Right atrium auricular region (tissue), 2 donors: Measurements from ENCODE around the gene PRSS38. TPM values are rescaled to one million over a fixed set of nuclear protein-coding genes. Genes with fewer than 3 reads are reported as not detected.
A peak's percentile ranks its signal among the peaks of the same experiment; 100 is the strongest.

Experiments
- DNase-seq: peaks from one replicate; pipeline ENCODE4 v3.0.0-alpha.2; 2019; ENCODE audit warnings: low spot score
- H3K27ac ChIP-seq, 2 donors: fragments of 200-600 bp; sonication (generic); 1 replicate in 1 of 2; 2 replicates in 1 of 2; pipeline ENCODE4 v1.5.1; 2016 to 2019
- H3K27me3 ChIP-seq, 2 donors: fragments of 200-600 bp; sonication (generic); one replicate each; pipeline versions ENCODE4 v1.5.1 to v1.6.0; 2017 to 2019
- H3K36me3 ChIP-seq: fragments of 200-600 bp; sonication (generic); one replicate; pipeline ENCODE4 v1.5.1; 2016
- H3K4me1 ChIP-seq, 2 donors: fragments of 200-600 bp; sonication (generic); one replicate each; pipeline versions ENCODE4 v1.5.1 to v1.6.0; 2017 to 2019
- H3K4me3 ChIP-seq, 2 donors: fragments of 200-600 bp; sonication (generic); 1 replicate in 1 of 2; 2 replicates in 1 of 2; pipeline ENCODE4 v1.5.1; 2017 to 2019; ENCODE audit warnings: mild to moderate bottlenecking in 1 of 2, moderate library complexity in 1 of 2
- H3K9me3 ChIP-seq, 2 donors: fragments of 200-600 bp; sonication (generic); one replicate each; pipeline ENCODE4 v1.5.1; 2019
- total RNA-seq, 2 donors: library from RNA; depleted of rRNA; stranded (reverse); fragments of >200 nt; gene quantifications; one replicate each; pipeline ENCODE4 v1.1.0, GENCODE V29; 2016
- TF ChIP-seq, protein P1 (sequence below), 2 donors: fragments of 200-600 bp; sonication (generic); IDR thresholded peaks; one replicate each; pipeline ENCODE4 v1.5.1; 2019; ENCODE audit warnings: antibody characterized with exemption in 2 of 2

Gene PRSS38
- total RNA-seq, 2 donors from 2014 or later, result not detected

- Histone ChIP-seq H3K4me3 (no peak overlapping the region), H3K9me3 (no peaks in the 10 kb centered on the region), H3K27me3 (no peaks in the 10 kb centered on the region), H3K36me3 (no peaks in the 10 kb centered on the region), H3K27ac (no peak overlapping the region), H3K4me1 (peaks cover 0 to 43% of the 10 kb centered on the region in 2 donors)
- TF ChIP-seq, protein P1, sequence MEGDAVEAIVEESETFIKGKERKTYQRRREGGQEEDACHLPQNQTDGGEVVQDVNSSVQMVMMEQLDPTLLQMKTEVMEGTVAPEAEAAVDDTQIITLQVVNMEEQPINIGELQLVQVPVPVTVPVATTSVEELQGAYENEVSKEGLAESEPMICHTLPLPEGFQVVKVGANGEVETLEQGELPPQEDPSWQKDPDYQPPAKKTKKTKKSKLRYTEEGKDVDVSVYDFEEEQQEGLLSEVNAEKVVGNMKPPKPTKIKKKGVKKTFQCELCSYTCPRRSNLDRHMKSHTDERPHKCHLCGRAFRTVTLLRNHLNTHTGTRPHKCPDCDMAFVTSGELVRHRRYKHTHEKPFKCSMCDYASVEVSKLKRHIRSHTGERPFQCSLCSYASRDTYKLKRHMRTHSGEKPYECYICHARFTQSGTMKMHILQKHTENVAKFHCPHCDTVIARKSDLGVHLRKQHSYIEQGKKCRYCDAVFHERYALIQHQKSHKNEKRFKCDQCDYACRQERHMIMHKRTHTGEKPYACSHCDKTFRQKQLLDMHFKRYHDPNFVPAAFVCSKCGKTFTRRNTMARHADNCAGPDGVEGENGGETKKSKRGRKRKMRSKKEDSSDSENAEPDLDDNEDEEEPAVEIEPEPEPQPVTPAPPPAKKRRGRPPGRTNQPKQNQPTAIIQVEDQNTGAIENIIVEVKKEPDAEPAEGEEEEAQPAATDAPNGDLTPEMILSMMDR (IDR thresholded peaks at IDR 0.05), result no peak
- peak; percentile 57 for DNase-seq
Measured at GRCh38 chr1:227790868-227791267, 24.6 kb upstream of the PRSS38 start.

GRCh38 chr1:227791425-227792143 lies 23.9 kb upstream of the PRSS38 start:
- TF ChIP-seq, protein P1 (IDR thresholded peaks at IDR 0.05), result no peak
- H3K36me3 ChIP-seq, result no peaks in the 10 kb centered on the region
- no peak overlapping the region for H3K4me3 ChIP-seq
- no peaks in the 10 kb centered on the region for H3K9me3 ChIP-seq
- peaks cover 0 to 36% of the 10 kb centered on the region in 2 donors for H3K4me1 ChIP-seq
- DNase-seq, result peak; percentile 16
- no peaks in the 10 kb centered on the region for H3K27me3 ChIP-seq
- H3K27ac ChIP-seq, result no peak overlapping the region

DNA sequence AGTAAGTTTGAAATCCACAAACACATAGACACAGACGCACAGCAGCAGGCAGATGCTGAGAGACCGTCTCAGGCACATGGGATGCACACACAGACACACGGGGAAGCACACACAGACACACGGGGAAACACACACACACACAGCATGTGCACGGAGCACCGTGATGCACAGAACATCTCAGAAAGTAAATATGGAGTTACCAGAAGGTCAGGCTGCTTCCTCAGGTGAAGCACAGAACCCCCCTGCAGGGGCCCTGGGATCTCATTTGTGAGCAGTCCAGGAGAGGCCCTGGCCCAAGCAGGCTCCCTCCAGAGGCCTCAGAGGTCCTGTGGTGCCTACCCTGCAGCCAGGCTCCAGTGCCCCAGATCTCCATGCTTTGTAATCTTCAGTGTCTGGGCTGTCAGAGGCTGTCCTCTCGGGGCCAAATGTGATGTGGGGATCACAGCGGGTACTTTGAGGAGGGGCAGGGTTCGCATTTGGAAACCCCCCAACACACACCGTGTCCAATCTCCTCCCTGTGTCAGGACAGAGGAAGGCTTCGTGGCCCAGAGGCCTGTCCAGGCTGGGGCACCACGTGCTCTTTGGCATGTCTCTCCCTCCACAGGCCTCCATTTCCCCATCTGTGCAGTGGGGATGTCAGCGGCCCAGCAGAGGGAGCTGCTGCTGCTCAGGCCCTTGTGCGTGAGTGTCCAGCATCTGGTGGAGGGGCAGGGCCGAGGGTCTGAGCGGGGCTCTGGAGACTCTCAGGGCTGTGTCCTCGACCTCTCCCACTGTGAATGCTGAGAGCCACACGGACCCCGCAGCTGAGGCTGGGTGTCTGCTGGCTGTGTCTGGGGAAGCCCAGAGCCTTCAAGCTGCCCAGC lies 23.0 kb upstream of the PRSS38 start:
- Histone ChIP-seq H3K4me1 (peaks cover 0 to 27% of the 10 kb centered on the region in 2 donors), H3K9me3 (no peaks in the 10 kb centered on the region), H3K36me3 (no peaks in the 10 kb centered on the region), H3K27me3 (no peaks in the 10 kb centered on the region), H3K27ac (no peak overlapping the region), H3K4me3 (no peak overlapping the region)
- TF ChIP-seq, protein P1 (IDR thresholded peaks at IDR 0.05), result no peak
- DNase-seq, result peak; percentile 42

DNA sequence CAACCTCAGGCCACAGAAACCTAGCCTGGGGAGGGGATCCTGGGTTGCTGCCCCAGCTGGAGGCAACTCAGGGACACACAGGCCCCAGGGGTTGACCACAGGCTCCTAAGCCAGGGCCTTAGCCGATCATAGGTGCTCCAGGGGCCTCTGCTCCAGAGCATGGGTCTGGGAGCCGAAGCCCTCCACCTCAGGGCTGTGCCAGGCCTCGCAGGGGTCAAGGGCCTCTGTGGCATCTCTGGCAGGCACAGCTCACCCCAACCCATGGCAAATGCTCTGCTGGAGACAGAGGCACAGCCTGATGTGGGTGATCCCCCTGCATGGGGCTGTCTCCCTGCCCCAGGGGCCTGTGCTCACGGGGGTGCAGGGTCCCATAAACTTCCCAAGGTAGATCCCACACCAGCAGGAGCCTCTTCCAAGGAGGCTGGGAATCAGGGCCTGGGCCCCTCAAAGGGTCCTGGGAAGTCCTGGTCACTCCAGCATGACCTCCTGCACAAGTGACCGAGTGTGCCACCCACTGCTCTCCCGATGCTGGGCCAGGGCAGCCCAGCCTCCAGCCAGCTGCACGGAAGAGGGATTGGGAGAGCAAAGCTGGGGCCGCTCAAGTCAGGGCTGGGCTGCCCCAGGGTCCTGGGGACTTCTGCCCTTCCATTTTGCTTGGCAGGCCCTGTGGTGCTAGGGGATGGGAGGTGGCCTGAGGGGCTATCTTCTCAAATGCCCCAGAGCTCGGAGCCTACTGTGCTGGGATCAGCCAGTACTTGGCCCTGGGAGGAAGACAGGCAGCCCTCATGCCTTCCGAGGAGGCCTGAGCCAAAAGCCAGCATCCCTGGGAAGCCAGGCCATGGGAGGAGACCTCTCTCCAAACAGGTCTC lies 22.2 kb upstream of the PRSS38 start:
- Histone ChIP-seq H3K36me3 (no peaks in the 10 kb centered on the region), H3K4me1 (peaks cover 0 to 22% of the 10 kb centered on the region in 2 donors), H3K4me3 (no peak overlapping the region), H3K27me3 (no peaks in the 10 kb centered on the region), H3K9me3 (no peaks in the 10 kb centered on the region), H3K27ac (no peak overlapping the region)
- DNase-seq, result peak; percentile 58
- TF ChIP-seq, protein P1 (IDR thresholded peaks at IDR 0.05), result no peak

DNA sequence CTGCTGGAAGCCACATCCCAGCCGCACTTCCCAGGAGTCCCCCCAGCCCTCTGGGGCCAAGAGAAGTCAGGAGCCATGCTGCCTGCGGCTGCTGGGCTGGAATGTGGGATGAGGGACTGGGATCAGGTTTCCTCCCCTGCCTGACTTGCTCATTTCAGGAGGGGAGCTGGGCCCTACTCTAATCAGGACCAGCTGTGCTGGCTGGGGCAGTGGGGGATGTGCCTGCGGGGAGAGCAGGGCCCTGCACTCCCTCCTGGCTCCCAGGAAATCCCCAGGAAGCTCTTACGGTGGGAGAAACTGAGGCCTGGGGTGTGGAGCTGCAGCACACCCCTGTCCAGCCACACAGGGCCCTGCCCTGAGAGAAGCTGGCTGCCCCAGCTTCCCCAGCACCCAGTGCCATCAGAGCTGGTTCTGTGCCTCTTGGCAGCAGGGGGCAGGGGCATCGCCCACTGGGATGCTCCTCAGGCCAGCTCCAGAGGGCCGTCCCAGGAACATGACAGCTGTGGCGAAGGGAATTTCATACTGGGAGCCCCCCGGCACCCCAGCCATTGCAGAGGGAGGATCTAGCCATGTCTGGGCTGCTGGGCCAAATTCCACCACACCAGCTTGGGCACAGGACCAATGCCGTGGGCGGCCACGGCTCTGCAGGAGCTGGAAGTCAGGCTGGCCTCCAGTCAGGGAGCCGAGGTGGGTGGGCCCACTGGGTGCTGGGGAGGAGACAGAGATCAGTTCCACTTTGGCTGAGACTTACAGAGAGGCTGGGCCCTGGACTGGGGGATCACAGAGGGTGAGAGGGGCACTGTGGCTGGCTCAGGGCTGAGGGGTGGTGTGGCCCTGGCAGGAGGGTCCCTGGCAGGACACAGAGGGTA lies 21.3 kb upstream of the PRSS38 start:
- no peaks in the 10 kb centered on the region for H3K36me3 ChIP-seq
- no peaks in the 10 kb centered on the region for H3K9me3 ChIP-seq
- H3K27ac ChIP-seq, result no peak overlapping the region
- DNase-seq, result peak; percentile 66
- H3K27me3 ChIP-seq, result no peaks in the 10 kb centered on the region
- peaks cover 0 to 14% of the 10 kb centered on the region in 2 donors for H3K4me1 ChIP-seq
- TF ChIP-seq, protein P1 (IDR thresholded peaks at IDR 0.05), result no peak
- H3K4me3 ChIP-seq, result no peak overlapping the region
